Measurements from ENCODE around the gene SH3YL1.

The SH3YL1 gene

GRCh38 chr2:223451-223850 lies 40.4 kb downstream of the SH3YL1 start:
- no peak for DNase-seq (ENCODE audit: low read depth)

DNA sequence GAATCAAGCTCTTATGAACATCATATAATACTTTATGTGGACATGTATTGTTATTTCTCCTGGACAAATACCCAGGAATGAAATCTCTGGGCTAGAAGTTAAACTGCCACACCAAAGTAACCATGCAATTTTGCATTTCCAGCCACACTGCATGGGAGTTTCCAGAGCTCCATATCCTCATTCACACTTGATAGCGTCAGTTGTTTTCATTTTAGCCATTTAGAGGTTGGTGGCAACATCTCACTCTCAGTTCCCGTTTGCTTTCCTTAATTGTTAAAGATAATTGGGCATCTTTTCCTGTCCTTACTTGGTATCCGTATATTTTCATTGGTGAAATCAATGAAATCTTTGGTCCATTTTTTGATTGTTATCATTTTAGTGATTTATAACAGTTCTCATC lies 47.8 kb downstream of the SH3YL1 start:
- DNase-seq (ENCODE audit: low read depth), result no peak

GRCh38 chr2:213932-214693 lies 49.7 kb downstream of the SH3YL1 start:
- DNase-seq (ENCODE audit: low read depth), result no peak

- DNase-seq (ENCODE audit: low read depth), result no peak
Observed at GRCh38 chr2:211486-212184, 52.2 kb downstream of the SH3YL1 start.

- no peak for DNase-seq (ENCODE audit: low read depth)
Observed at GRCh38 chr2:210660-211059, 53.2 kb downstream of the SH3YL1 start.

DNA sequence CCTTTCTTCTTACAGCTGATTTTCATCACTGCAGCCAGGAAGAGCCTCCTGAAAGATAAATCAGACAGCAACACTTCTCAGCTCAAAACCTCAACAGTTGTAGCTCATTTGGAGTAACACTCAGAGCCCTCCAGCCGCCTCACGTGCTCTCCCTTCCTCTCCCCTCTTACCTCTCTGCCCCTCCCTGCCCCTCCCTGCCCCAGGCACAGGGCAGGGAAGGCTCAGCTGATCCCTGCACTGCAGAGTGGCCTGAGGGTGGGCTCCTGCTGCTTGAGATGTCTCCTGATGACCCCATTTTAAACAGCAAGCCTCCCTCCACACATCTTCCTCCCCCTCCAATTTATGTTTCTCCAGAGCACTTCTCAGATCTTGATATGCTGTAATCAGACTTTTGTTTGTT lies 54.4 kb downstream of the SH3YL1 start:
- DNase-seq (ENCODE audit: low read depth), result no peak

GRCh38 chr2:208335-208734 lies 55.5 kb downstream of the SH3YL1 start:
- DNase-seq (ENCODE audit: low read depth), result no peak

- no peak for DNase-seq (ENCODE audit: low read depth)
Observed at GRCh38 chr2:203984-204383, 59.8 kb downstream of the SH3YL1 start.

DNA sequence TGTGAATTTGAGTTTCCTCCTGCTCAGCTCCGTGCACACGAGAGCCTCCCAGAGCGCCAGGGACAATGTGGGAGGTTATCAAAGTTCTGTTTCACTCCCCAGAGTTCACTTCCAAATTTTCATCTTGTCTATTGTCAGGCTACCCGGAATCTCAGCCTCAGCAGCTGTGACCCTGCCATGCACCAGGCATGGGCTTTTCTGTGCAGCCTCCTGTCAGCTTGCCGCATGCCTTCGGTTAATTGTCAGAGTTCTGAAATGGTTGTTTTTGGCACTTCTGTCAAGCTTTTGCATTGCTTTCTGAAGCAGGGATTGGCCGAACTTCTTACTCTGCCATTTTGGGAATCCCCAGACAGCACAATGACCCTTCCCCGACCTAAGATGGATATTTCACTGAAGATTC lies 60.4 kb downstream of the SH3YL1 start:
- no peak for DNase-seq (ENCODE audit: low read depth)

GRCh38 chr2:202945-203344 lies 60.9 kb downstream of the SH3YL1 start:
- no peak for DNase-seq (ENCODE audit: low read depth)

GRCh38 chr2:201648-202433 lies 62.0 kb downstream of the SH3YL1 start:
- DNase-seq (ENCODE audit: low read depth), result no peak

- DNase-seq (ENCODE audit: low read depth), result no peak
Observed at GRCh38 chr2:199041-199966, 64.5 kb downstream of the SH3YL1 start.

DNA sequence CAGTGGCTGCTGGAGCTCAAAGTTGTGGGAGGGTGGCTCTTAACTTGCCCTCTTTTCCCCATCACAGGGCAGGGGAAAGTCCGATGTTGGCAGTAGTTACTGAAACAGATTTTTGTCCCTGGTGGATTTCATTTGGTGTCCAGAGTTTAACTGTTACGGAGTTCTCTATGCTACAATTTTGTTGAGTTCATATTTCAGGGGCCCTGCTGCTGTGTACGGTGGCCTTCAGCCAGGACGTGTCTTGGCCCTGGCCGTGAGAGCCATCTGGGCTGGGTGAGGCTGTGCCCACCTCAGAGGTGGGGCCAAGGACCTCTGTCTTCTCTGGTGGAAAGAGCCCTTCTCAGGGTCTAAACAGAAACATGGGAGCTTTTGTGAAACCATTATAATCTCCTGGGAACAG lies 67.4 kb downstream of the SH3YL1 start:
- DNase-seq (ENCODE audit: low read depth), result no peak

GRCh38 chr2:195932-196331 lies 67.9 kb downstream of the SH3YL1 start:
- no peak for DNase-seq (ENCODE audit: low read depth)

DNA sequence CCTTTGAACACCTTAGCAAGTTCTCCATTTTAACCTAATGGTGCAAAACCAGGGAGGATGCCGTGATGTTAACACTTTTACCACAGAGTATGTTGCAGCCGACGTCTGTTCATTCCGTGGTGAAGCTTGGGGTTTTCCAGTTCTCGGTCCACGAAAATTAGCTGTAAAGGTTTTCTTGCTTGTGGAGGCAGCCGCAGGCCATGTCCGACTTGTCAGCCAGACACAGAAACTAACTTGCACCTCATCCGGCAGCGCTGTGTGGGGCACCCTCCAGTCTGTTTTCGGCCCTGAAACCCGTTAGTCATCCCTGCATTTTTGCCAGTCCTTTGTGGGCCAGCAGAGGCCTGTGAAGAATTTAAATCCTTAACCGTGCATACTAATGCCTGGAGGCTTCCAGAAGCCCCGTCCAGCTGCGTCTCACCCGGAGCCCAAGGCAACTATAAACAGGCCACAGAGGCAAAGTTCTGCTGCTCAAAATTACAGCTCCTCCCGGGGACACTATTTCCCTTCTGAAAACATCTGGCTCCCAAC lies 70.6 kb downstream of the SH3YL1 start:
- DNase-seq (ENCODE audit: low read depth), result peak; percentile 49

GRCh38 chr2:191311-192190 lies 72.3 kb downstream of the SH3YL1 start:
- no peak for DNase-seq (ENCODE audit: low read depth)

GRCh38 chr2:187825-188224 lies 76.0 kb downstream of the SH3YL1 start:
- DNase-seq (ENCODE audit: low read depth), result no peak

DNA sequence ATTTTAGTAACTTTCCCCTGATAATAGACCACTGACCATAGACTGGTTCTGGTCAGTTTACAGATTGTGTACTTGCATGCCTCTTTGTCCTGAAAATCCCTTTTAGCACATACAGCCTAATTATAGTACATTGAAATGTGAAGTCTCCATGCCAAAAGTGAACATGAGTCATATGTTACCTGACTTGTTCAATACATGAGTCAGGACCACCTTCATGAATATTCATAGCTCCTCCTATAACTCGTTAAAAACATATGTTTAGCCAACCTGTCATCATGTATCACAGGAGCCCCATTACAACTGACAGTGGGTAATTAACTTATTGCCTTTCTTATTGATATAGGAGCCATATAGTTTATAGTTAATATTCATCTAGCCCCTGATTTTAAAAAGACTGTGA lies 78.6 kb downstream of the SH3YL1 start:
- no peak for DNase-seq (ENCODE audit: low read depth)

GRCh38 chr2:184695-185094 lies 79.1 kb downstream of the SH3YL1 start:
- no peak for DNase-seq (ENCODE audit: low read depth)

GRCh38 chr2:182509-183122 lies 81.2 kb downstream of the SH3YL1 start:
- no peak for DNase-seq (ENCODE audit: low read depth)

Measured in fibroblast of gingiva (primary cell).